Activated naive CD8-positive, alpha-beta T cell treated with anti-CD3 and anti-CD28 coated beads, Interleukin-2, amount 50 U/mL, for 16 hours (primary cell): ENCODE measurements around the gene C17orf67.
"Not testable (repeated sequence)": the region's sequence is repeated elsewhere in the genome, so short reads cannot be mapped to it uniquely, and the experiment has no call there.

ENCODE experiments used
- DNase-seq: peaks from one replicate; pipeline ENCODE4 v3.0.0-alpha.2; 2020; ENCODE audit warnings: low read depth, low spot score

Gene C17orf67

GRCh38 chr17:56773124-56773523 lies 60.6 kb downstream of the C17orf67 start:
- DNase-seq = no peak

DNA sequence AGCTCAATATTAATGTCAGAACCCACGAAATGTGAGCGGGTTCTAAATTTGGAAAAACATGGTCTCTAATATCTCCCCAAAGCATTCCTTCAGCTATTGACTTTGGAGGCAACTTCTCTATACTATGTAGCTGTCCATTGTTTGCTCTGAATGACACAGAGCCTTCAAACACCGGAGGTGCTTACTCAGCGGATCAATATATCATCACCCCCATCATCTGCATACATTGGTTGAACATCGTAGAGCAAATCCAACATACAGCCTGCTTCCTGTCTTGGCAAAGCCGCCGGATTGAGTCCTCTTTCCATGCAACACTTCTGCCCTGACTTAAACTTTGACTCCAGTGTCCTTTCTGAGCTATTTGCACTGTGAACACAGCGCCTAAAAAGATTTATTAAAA lies 61.3 kb downstream of the C17orf67 start:
- DNase-seq = no peak

DNA sequence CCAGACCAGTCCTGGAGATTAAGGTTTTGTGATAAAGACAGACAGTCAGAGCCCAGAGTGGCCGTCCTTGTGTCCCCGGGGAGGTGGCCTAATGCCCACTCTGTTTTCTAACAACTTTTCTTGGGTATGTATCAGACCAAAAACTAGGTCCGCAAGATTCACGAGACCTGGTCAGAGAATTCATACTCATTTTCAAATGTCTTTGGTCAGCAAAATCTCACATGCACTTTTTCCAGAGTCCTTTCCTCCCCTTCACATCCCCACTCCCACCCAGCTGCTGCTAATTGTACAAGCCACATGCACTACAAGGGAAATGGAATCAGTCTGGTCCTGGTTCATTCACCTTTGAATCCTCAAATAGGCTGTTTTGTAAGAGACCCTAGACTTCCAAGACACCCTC lies 61.7 kb downstream of the C17orf67 start:
- DNase-seq = no peak

DNA sequence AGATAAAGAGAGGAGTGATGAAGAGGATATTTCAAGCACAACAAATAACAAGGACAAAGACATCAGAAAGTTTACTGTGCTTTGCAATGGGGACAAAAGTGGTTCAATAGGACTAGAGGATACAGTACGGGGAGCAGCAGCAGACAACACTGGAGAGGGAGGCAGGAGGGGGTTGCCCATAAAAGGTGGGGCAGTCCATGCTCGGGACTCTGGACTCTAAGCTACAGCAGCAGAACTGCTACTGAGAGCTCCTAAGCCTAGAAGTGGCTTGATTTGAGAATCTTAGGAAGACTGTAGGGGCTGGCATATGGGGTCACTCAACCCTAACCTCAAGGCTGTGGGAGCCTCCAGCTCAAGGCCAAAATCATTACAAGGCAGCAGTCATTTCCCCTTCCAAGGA lies 62.2 kb downstream of the C17orf67 start:
- no peak for DNase-seq

GRCh38 chr17:56770427-56770826 lies 63.3 kb downstream of the C17orf67 start:
- no peak for DNase-seq

DNA sequence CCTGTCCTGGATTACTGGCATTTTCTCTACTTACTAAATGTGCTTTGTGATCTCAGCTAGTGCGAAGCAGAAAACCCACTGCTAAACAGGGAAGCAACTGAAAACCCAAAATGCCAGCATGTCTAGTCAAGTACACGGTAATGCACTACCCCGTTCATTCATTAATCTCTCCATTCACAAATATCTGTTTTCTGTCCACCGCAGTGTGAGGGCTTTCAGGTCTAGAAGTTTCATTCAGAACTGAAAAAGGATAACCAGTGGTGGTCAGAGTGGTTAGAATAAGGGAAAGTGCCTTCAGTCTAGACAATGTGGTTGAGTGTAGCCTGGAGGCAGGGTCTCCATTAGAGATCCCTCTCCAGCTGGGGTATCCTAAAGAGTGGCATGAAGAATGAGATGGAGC lies 68.3 kb downstream of the C17orf67 start:
- DNase-seq = no peak

GRCh38 chr17:56762988-56763387 lies 70.7 kb downstream of the C17orf67 start:
- DNase-seq = no peak

DNA sequence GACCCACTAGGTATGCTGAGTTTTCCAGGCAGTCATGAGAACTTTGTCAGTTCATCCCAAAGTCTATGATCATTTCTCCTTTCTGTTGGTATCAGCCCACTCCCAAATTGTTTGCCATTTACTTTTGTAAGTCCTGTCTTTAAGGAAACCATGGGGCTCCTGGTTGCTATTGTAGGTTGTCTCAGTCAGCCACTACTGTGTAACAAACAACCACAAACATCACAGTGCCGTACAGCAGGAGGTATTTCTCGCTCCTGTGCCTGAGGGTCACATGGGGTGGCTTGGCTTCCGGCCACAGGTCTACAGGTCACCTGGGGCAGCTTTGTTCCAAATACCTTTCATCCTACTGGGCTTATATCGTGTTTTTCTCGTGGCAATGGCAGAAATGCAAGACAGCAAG lies 71.6 kb downstream of the C17orf67 start:
- no peak for DNase-seq

DNA sequence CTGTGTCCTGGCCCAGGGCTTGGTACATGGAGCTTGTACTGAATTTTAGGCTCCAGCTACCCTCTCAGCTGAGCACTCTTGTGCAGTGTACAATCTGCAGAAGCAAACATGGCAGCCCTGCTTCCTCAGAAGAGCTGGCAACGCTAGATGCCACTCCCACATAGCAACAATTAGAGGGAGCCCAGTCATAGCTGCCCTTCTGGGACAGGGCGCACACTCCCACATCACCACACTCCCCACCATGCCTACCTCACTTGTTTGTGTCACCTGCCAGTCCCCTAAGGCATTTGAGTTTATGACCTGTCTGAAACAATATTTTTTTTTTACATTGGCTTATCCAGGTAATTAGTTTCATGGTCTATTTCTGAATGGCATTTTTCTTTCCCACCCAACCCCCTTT lies 72.3 kb downstream of the C17orf67 start:
- no peak for DNase-seq

DNA sequence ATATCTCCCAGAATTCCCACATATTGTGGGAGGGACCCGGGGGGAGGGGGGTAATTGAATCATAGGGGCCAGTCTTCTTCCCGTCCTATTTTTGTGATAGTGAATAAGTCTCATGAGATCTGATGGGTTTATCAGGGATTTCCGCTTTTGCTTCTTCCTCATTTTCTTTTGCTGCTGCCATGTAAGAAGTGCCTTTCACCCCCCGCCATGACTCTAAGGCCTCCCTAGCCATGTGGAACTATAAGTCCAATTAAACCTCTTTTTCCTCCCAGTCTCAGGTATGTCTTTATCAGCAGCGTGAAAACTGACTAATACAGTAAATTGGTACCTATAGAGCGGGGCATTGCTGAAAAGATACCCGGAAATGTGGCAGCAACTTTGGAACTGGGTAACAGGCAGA lies 76.1 kb downstream of the C17orf67 start:
- not testable (repeated sequence) for DNase-seq

DNA sequence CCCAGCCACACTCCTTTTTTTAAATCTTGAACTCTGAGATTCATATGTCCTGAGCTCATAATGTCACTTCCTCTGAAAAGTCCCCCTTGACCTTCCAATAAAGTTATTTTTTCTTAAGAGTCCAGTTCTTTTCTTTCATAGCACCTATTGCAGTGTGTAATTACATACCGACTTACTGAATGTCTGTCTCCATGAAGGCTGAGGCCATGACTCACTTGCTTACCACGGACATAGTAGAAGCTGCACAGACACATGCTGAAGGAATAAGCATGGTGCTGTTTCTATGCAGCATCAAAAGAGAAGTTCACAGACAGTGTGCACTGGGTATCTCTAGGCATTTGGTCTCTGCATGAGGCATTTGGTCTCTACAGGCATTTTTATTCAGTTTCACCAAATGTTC lies 77.2 kb downstream of the C17orf67 start:
- no peak for DNase-seq

GRCh38 chr17:56755310-56755709 lies 78.4 kb downstream of the C17orf67 start:
- DNase-seq = no peak

DNA sequence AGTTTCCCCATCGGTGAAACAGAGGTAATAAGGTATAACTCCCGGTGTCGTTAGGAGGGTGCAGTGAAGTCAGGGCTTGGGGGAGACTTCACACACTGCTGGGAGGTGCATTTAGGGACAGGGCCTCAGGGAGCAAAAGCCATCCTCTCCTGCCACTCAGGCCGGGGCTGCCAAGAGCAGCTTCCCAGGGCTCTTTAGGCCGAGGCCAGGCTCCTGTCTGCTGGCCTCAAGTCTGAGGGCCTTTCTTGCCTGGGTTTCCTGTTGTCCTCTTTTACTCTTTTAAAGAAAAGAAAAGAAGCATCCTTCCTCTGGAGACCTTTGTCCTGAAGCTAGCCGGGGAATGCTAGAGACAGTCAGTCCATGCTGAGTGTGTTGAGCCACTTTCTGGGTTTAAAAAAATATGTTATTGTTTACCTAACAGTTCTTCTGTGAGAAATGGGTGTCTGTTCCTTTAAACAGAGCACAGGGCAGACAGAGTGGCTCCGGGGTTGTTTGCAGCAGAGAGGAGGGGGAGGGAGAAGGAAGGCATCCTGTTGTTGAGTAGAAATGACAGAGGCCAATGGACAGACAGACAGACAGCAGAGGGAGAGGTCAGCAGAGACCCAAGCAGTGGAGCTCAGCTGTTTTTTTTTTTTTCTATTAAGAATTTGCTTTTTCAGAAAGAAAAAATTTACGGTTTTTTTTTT lies 79.1 kb downstream of the C17orf67 start:
- DNase-seq = no peak

DNA sequence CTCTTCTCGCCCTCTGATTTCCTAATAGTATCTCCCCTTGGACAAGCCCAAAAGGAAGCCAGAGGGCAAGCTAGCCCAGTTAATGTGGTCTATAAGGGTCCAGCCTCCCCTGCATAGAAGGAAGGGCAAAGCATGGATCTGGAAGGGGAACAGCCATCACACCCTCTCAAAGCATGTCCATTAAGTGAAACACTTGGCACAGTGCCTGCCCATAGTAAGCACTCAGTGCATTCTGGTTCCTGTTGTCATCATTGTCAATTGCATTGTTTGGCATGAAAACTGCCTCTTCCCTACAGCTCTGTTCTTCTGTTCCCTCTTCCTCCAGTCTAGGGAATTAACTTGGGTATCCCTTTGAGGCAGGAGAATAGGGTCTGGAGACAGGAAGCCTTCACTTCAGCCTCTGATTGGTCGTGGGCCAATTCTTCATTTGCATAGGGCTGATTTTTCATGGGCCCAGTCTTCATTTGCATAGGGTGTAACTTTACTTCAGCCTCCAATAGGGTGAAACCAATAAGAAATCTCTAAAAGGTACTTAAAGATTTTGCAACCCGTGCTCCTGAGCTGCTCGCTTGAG lies 81.4 kb downstream of the C17orf67 start:
- no peak for DNase-seq

DNA sequence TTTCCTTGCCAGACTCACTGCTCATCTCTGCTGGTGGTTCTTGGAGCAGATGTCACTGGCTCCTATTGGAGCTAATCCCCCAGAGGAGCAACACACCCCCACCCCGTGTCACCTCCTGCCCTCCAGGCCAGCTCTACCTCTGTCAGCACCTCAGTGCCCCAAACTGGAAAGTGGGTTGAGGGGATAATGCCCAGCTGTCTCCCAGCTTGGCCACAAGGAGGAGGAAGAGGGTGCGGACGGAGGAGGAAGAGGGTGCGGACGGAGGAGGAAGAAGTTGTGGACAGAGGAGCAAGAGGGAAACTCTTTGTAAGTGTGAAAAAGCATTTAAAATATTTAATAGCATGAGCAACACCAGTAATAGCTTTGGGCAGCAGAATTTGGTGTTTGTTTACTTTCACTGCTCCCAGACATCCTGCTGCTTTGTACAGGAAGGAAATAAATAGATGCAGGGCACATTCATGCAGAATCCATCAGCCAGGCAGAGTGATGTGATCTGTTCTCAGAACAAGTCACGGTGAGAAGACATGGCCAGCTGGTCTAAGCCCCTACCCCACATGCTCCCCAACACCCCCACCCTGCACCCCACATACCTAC lies 82.5 kb downstream of the C17orf67 start:
- DNase-seq = no peak

DNA sequence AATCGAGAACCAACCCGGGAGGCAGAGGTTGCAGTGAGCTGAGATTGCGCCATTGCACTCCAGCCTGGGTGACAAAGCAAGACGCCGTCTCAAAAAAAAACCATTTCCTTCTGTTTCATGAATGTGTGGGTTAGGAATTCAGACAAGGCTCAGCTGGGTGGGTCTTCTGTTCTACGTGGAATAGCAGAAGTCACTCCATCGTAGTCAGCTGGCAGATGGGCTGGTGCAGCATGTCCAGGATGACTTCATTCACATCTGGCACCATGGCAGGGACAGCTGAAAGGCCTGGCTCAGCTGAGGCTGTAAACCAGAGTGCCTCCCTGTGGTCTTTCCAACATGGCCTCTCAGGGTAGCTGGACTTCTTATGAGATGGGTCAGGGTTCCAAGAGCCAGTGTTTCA lies 89.0 kb downstream of the C17orf67 start:
- no peak for DNase-seq

GRCh38 chr17:56742601-56743000 lies 91.1 kb downstream of the C17orf67 start:
- no peak for DNase-seq
